ENCODE results near the gene HELZ. TPM values are rescaled to one million over a fixed set of nuclear protein-coding genes. Genes with fewer than 3 reads are reported as not detected.

HELZ gene
- total RNA-seq, 1 experiment from 2014 or later = 49.8 TPM

DNA sequence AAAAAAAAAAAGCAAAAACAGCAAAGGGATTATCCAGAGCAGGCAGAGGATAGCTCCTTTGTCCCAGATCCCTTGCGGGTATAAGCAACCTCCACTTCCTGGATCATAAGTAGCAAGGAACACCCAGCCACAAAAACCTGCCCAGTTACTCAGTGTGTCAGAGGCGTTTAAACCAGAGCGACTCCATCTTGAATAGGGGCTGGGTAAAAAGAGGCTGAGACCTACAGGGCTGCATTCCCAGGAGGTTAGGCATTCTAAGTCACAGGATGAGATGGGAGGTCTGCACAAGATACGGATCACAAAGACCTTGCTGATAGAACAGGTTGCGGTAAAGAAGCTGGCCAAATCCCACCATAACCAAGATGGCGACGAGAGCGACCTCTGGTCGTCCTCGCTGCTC lies 33.4 kb upstream of the HELZ start:
- Histone ChIP-seq H2AFZ (ENCODE audit: low read length) (no peak overlapping the region), H3K27me3 (ENCODE audit: insufficient read depth, low read length) (no peaks in the 10 kb centered on the region), H3K9me3 (ENCODE audit: control insufficient read depth, low read depth, low read length) (no peaks in the 10 kb centered on the region), H2BK20ac (ENCODE audit: low read depth, low read length, poor library complexity, severe bottlenecking) (no peak overlapping the region), H3K9ac (ENCODE audit: extremely low read depth, insufficient read length, low read length) (no peak overlapping the region), H3K23ac (ENCODE audit: insufficient read length, low read depth, low read length) (no peak overlapping the region), H3K18ac (ENCODE audit: insufficient read length, low read depth, low read length) (no peak overlapping the region), H3K4ac (ENCODE audit: low read depth, low read length) (no peak overlapping the region), H4K5ac (ENCODE audit: insufficient read length, low read depth, low read length) (no peak overlapping the region), H2BK120ac (ENCODE audit: low read depth, low read length, poor library complexity, severe bottlenecking) (no peak overlapping the region), H3K14ac (ENCODE audit: insufficient read depth, low read length) (no peak overlapping the region), H3K23me2 (ENCODE audit: insufficient read length, low read depth, low read length, poor library complexity, severe bottlenecking) (no peaks in the 10 kb centered on the region), H4K91ac (ENCODE audit: insufficient read length, low read depth, low read length) (no peak overlapping the region), H3K27ac (ENCODE audit: insufficient read length, low read depth, low read length) (no peak overlapping the region), H3K4me1 (ENCODE audit: insufficient read depth, low read length) (peaks cover 3% of the 10 kb centered on the region; the same call in 1 of the 2 replicates), H3K79me2 (ENCODE audit: insufficient read depth, low read length) (no peaks in the 10 kb centered on the region), H2BK12ac (ENCODE audit: insufficient read length, low read depth, low read length) (no peak overlapping the region), H4K20me1 (ENCODE audit: control insufficient read depth, insufficient read depth, insufficient read length) (no peaks in the 10 kb centered on the region), H3K4me2 (ENCODE audit: insufficient read depth, insufficient read length, low read length) (no peak overlapping the region), H3K56ac (ENCODE audit: insufficient read length, low read depth, low read length) (no peak overlapping the region), H4K8ac (replicated peaks; ENCODE audit: insufficient read length, low read depth, low read length) (no peak overlapping the region), H2AK5ac (ENCODE audit: insufficient read length, low read length) (no peak overlapping the region), H2BK15ac (ENCODE audit: low read depth, low read length) (no peak overlapping the region), H3K79me1 (ENCODE audit: insufficient read depth, low read depth, low read length, poor library complexity, severe bottlenecking) (no peaks in the 10 kb centered on the region), H3T11ph (ENCODE audit: low read length) (no peak overlapping the region), H2BK5ac (ENCODE audit: insufficient read length, low read length) (no peak overlapping the region)
- whole genome bisulfite sequencing (ENCODE audit: extremely low coverage, insufficient read length, low lambda C conversion rate) = no CpG with 5 or more reads among the region's 10 CpGs
- no peaks in the 10 kb centered on the region for H3K36me3 Mint-ChIP-seq (ENCODE audit: insufficient read depth in 1 of 3, low read depth in 3 of 3)
- no peaks in the 10 kb centered on the region for H3K27me3 Mint-ChIP-seq (ENCODE audit: low read depth)
- H3K9me3 Mint-ChIP-seq = no peaks in the 10 kb centered on the region
- TF ChIP-seq, protein P1, sequence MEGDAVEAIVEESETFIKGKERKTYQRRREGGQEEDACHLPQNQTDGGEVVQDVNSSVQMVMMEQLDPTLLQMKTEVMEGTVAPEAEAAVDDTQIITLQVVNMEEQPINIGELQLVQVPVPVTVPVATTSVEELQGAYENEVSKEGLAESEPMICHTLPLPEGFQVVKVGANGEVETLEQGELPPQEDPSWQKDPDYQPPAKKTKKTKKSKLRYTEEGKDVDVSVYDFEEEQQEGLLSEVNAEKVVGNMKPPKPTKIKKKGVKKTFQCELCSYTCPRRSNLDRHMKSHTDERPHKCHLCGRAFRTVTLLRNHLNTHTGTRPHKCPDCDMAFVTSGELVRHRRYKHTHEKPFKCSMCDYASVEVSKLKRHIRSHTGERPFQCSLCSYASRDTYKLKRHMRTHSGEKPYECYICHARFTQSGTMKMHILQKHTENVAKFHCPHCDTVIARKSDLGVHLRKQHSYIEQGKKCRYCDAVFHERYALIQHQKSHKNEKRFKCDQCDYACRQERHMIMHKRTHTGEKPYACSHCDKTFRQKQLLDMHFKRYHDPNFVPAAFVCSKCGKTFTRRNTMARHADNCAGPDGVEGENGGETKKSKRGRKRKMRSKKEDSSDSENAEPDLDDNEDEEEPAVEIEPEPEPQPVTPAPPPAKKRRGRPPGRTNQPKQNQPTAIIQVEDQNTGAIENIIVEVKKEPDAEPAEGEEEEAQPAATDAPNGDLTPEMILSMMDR (conservative IDR thresholded peaks at IDR 0.05) = no peak
- H3K4me3 Mint-ChIP-seq = no peak overlapping the region
- DNase-seq = no peak
- H3K4me1 Mint-ChIP-seq = peaks cover 17 to 26% of the 10 kb centered on the region in 2 experiments
- no peak overlapping the region for H3K27ac Mint-ChIP-seq

All from H9 (cell line).